ENCODE results near the gene INVS.

DNA sequence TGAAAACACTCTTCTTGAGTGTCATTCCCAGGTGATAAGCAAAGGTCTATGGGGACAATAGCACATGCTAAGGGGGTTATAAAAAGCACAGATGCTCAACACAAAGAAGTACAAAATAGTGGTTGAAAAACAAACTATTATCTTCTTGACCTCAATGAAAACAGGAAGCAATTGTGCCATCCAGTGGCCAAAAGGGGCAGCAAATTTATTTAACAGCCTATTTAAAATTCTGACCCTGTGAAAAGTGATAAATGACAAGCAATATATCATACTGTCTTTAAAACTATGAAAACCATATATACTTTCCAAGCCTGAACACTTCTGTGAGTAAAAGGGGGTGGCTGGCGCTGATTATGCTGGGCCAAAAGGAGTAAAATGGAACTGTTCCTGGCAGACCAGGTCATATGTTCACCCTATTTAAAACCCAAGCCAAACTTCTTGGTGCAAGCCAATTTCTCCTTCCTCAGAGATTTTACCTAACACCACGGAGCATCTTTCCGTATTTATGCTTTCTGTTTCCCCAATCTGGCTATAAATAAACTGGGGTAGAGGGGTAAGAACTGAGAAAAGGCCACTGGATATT is 224.0 kb downstream of the INVS start:
- TF ChIP-seq POLR2A (IDR thresholded peaks at IDR 0.05), result no peak
- no peak for TF ChIP-seq CTCF (IDR thresholded peaks at IDR 0.05)
